Activated T-helper 1 cell treated with anti-CD3 and anti-CD28 coated beads, Interleukin-12 subunit alpha, Interleukin-12 subunit beta, Interleukin-2, Interleukin-4 antibody, amounts not matched to agents 30 ng/mL and 10 ng/mL and 1 ng/mL, durations not matched to agents 14 hours and 24 hours and 36 hours (primary cell): ENCODE measurements around the gene OTOP3. TPM values are rescaled to one million over a fixed set of nuclear protein-coding genes. Genes with fewer than 3 reads are reported as not detected.
"Not testable (repeated sequence)": the region's sequence is repeated elsewhere in the genome, so short reads cannot be mapped to it uniquely, and the experiment has no call there.

Experiments used
- DNase-seq: peaks from one replicate; pipeline ENCODE4 v3.0.0; 2021; ENCODE audit warnings: low spot score
- H3K27ac Mint-ChIP-seq: one replicate; pipeline ENCODE4 v1.8.0; 2021; ENCODE audit warnings: mild to moderate bottlenecking, mixed read lengths
- H3K27me3 Mint-ChIP-seq: one replicate; pipeline ENCODE4 v1.8.0; 2022; ENCODE audit warnings: mild to moderate bottlenecking, moderate library complexity, mixed read lengths; ENCODE audit not compliant: insufficient read depth
- H3K36me3 Mint-ChIP-seq: one replicate; pipeline ENCODE4 v1.8.0; 2021; ENCODE audit warnings: low read depth, mixed read lengths
- H3K4me1 Mint-ChIP-seq: one replicate; pipeline ENCODE4 v1.8.0; 2021; ENCODE audit warnings: low read depth, mixed read lengths
- H3K4me3 Mint-ChIP-seq: one replicate; pipeline ENCODE4 v1.8.0; 2021; ENCODE audit warnings: mild to moderate bottlenecking, moderate library complexity, mixed read lengths
- H3K9me3 Mint-ChIP-seq: one replicate; pipeline ENCODE4 v1.8.0; 2021; ENCODE audit warnings: mixed read lengths
- intact Hi-C: fragments of 100-400 bp; cut with micrococcal nuclease; formaldehyde crosslinking; loops from one replicate; pipeline ENCODE4 v1.15.1; 2024
- total RNA-seq: library from RNA; stranded (reverse); gene quantifications from 2 replicates; pipeline ENCODE4 v1.2.3, GENCODE V29; 2022

The OTOP3 gene
- total RNA-seq, 1 donor from 2014 or later: not detected

- H3K36me3 Mint-ChIP-seq: no peaks in the 10 kb centered on the region
Measured at GRCh38 chr17:74904687-74905409, 30.9 kb upstream of the OTOP3 start.

GRCh38 chr17:74906214-74906793 is 29.4 kb upstream of the OTOP3 start:
- peaks cover 13% of the 10 kb centered on the region for H3K27me3 Mint-ChIP-seq
- H3K4me1 Mint-ChIP-seq, H3K27ac Mint-ChIP-seq, H3K4me3 Mint-ChIP-seq, intact Hi-C loops, H3K9me3 Mint-ChIP-seq, H3K36me3 Mint-ChIP-seq, DNase-seq: not testable (repeated sequence)

More at GRCh38 chr17:74904687-74905409, 30.9 kb upstream of the OTOP3 start:
- no peak overlapping the region for H3K4me3 Mint-ChIP-seq
- no peak for DNase-seq
- no peaks in the 10 kb centered on the region for H3K4me1 Mint-ChIP-seq
- peaks cover 13% of the 10 kb centered on the region for H3K27me3 Mint-ChIP-seq
- no peak overlapping the region for H3K27ac Mint-ChIP-seq
- no peaks in the 10 kb centered on the region for H3K9me3 Mint-ChIP-seq
- intact Hi-C loops: no loop called here

- H3K27ac Mint-ChIP-seq: no peak overlapping the region
- H3K4me3 Mint-ChIP-seq: no peak overlapping the region
- no peak for DNase-seq
- no peaks in the 10 kb centered on the region for H3K9me3 Mint-ChIP-seq
- H3K27me3 Mint-ChIP-seq: peaks cover 13% of the 10 kb centered on the region
- no peaks in the 10 kb centered on the region for H3K36me3 Mint-ChIP-seq
- intact Hi-C loops: no loop called here
- H3K4me1 Mint-ChIP-seq: no peaks in the 10 kb centered on the region
Measured at GRCh38 chr17:74907012-74907411, 28.7 kb upstream of the OTOP3 start.

- H3K4me1 Mint-ChIP-seq, H3K4me3 Mint-ChIP-seq, intact Hi-C loops, H3K36me3 Mint-ChIP-seq, H3K9me3 Mint-ChIP-seq, H3K27ac Mint-ChIP-seq, DNase-seq: not testable (repeated sequence)
- peaks cover 14% of the 10 kb centered on the region for H3K27me3 Mint-ChIP-seq
Measured at GRCh38 chr17:74909097-74909496, 26.6 kb upstream of the OTOP3 start.

- H3K4me3 Mint-ChIP-seq, H3K4me1 Mint-ChIP-seq, H3K9me3 Mint-ChIP-seq, H3K36me3 Mint-ChIP-seq, DNase-seq, H3K27ac Mint-ChIP-seq, intact Hi-C loops: not testable (repeated sequence)
- peaks cover 15% of the 10 kb centered on the region for H3K27me3 Mint-ChIP-seq
Measured at GRCh38 chr17:74911423-74911822, 24.3 kb upstream of the OTOP3 start.

- intact Hi-C loops: no loop called here
- Mint-ChIP-seq H3K27me3 (peaks cover 12% of the 10 kb centered on the region), H3K4me1 (no peaks in the 10 kb centered on the region), H3K4me3 (no peak overlapping the region), H3K9me3 (no peaks in the 10 kb centered on the region), H3K27ac (no peak overlapping the region), H3K36me3 (no peaks in the 10 kb centered on the region)
- DNase-seq: no peak
Measured at GRCh38 chr17:74916136-74916850, 19.4 kb upstream of the OTOP3 start.

GRCh38 chr17:74916851-74917199 is 18.9 kb upstream of the OTOP3 start:
- DNase-seq: no peak
- Mint-ChIP-seq H3K27ac (no peak overlapping the region), H3K9me3 (no peaks in the 10 kb centered on the region), H3K27me3 (peaks cover 17% of the 10 kb centered on the region), H3K36me3 (no peaks in the 10 kb centered on the region), H3K4me3 (no peak overlapping the region), H3K4me1 (no peaks in the 10 kb centered on the region)
- intact Hi-C loops: no loop called here

- Mint-ChIP-seq H3K4me1 (no peaks in the 10 kb centered on the region), H3K36me3 (no peaks in the 10 kb centered on the region), H3K9me3 (no peaks in the 10 kb centered on the region), H3K4me3 (no peak overlapping the region), H3K27me3 (peaks cover 21% of the 10 kb centered on the region), H3K27ac (no peak overlapping the region)
- DNase-seq: no peak
- intact Hi-C loops: no loop called here
Measured at GRCh38 chr17:74917430-74917829, 18.3 kb upstream of the OTOP3 start.

GRCh38 chr17:74918906-74919305 is 16.8 kb upstream of the OTOP3 start:
- intact Hi-C loops: no loop called here
- peaks cover 22% of the 10 kb centered on the region for H3K27me3 Mint-ChIP-seq

GRCh38 chr17:74919440-74920305 is 16.0 kb upstream of the OTOP3 start:
- Mint-ChIP-seq H3K27me3 (peaks cover 24% of the 10 kb centered on the region), H3K27ac (no peak overlapping the region), H3K4me1 (no peaks in the 10 kb centered on the region), H3K4me3 (no peak overlapping the region), H3K9me3 (no peaks in the 10 kb centered on the region), H3K36me3 (no peaks in the 10 kb centered on the region)
- DNase-seq: no peak
- intact Hi-C loops: no loop called here

More at GRCh38 chr17:74918906-74919305, 16.8 kb upstream of the OTOP3 start:
- Mint-ChIP-seq H3K9me3 (no peaks in the 10 kb centered on the region), H3K4me1 (no peaks in the 10 kb centered on the region), H3K4me3 (no peak overlapping the region), H3K27ac (no peak overlapping the region), H3K36me3 (no peaks in the 10 kb centered on the region)
- DNase-seq: no peak

- intact Hi-C loops: no loop called here
- Mint-ChIP-seq H3K27ac (no peak overlapping the region), H3K36me3 (no peaks in the 10 kb centered on the region), H3K27me3 (peaks cover 30% of the 10 kb centered on the region), H3K4me3 (no peak overlapping the region), H3K9me3 (no peaks in the 10 kb centered on the region), H3K4me1 (no peaks in the 10 kb centered on the region)
- DNase-seq: no peak
Measured at GRCh38 chr17:74920306-74920620, 15.4 kb upstream of the OTOP3 start.

GRCh38 chr17:74920642-74921025 is 15.1 kb upstream of the OTOP3 start:
- H3K4me1 Mint-ChIP-seq: no peaks in the 10 kb centered on the region
- H3K9me3 Mint-ChIP-seq: no peaks in the 10 kb centered on the region
- intact Hi-C loops: no loop called here

More at GRCh38 chr17:74920642-74921025, 15.1 kb upstream of the OTOP3 start:
- no peak overlapping the region for H3K27ac Mint-ChIP-seq
- H3K4me3 Mint-ChIP-seq: no peak overlapping the region
- no peak for DNase-seq
- peaks cover 33% of the 10 kb centered on the region for H3K27me3 Mint-ChIP-seq
- H3K36me3 Mint-ChIP-seq: no peaks in the 10 kb centered on the region
